Erythroblast (primary cell): Measurements from ENCODE around the gene SIPA1L3.

Experiments used
- DNase-seq, 2 experiments: peaks; one replicate each; lab custom pipeline; 2025; lab: John Stamatoyannopoulos, UW
- GATA1 ChIP-seq: IDR thresholded peaks from 2 replicates; pipeline ENCODE4 v1.6.1; 2011; ENCODE audit warnings: low read depth, mild to moderate bottlenecking, control low read depth, low read length, moderate library complexity
- POLR2A ChIP-seq: IDR thresholded peaks from 2 replicates; pipeline ENCODE4 v1.6.1; 2011; ENCODE audit warnings: mild to moderate bottlenecking, low read length

SIPA1L3 gene

GRCh38 chr19:38164526-38164925, 257.5 kb downstream of the SIPA1L3 start:
- TF ChIP-seq POLR2A, result no peak
- TF ChIP-seq GATA1, result no peak
- DNase-seq, result no peak

GRCh38 chr19:38165335-38165734, 258.3 kb downstream of the SIPA1L3 start:
- no peak for DNase-seq
- TF ChIP-seq GATA1 (no peak), POLR2A (no peak)

GRCh38 chr19:38168637-38169036, 261.6 kb downstream of the SIPA1L3 start:
- TF ChIP-seq POLR2A (no peak), GATA1 (no peak)
- DNase-seq, result no peak

- no peak for DNase-seq
- TF ChIP-seq POLR2A (no peak), GATA1 (no peak)
Observed at GRCh38 chr19:38170334-38170733, 263.3 kb downstream of the SIPA1L3 start.

GRCh38 chr19:38172001-38172400, 265.0 kb downstream of the SIPA1L3 start:
- no peak for DNase-seq
- TF ChIP-seq GATA1 (no peak), POLR2A (no peak)

- no peak for TF ChIP-seq POLR2A
- no peak for TF ChIP-seq GATA1
- DNase-seq, result no peak
Observed at GRCh38 chr19:38173291-38174041, 266.5 kb downstream of the SIPA1L3 start.

GRCh38 chr19:38175422-38175821, 268.4 kb downstream of the SIPA1L3 start:
- TF ChIP-seq GATA1 (no peak), POLR2A (no peak)
- DNase-seq, result no peak

- no peak for DNase-seq
- TF ChIP-seq GATA1 (no peak), POLR2A (no peak)
Observed at GRCh38 chr19:38180071-38180470, 273.1 kb downstream of the SIPA1L3 start.

GRCh38 chr19:38182536-38183210, 275.7 kb downstream of the SIPA1L3 start:
- TF ChIP-seq POLR2A, result no peak
- TF ChIP-seq GATA1, result no peak
- DNase-seq, result no peak

GRCh38 chr19:38183251-38183897, 276.4 kb downstream of the SIPA1L3 start:
- TF ChIP-seq POLR2A (no peak), GATA1 (no peak)
- DNase-seq, result no peak

GRCh38 chr19:38184815-38185214, 277.8 kb downstream of the SIPA1L3 start:
- TF ChIP-seq POLR2A (no peak), GATA1 (no peak)
- no peak for DNase-seq

- TF ChIP-seq GATA1 (no peak), POLR2A (no peak)
- DNase-seq, result no peak
Observed at GRCh38 chr19:38185562-38185961, 278.6 kb downstream of the SIPA1L3 start.

GRCh38 chr19:38190061-38190460, 283.1 kb downstream of the SIPA1L3 start:
- TF ChIP-seq POLR2A (no peak), GATA1 (no peak)
- DNase-seq, result no peak

GRCh38 chr19:38190793-38191192, 283.8 kb downstream of the SIPA1L3 start:
- TF ChIP-seq GATA1, result no peak
- TF ChIP-seq POLR2A, result no peak
- DNase-seq, result no peak
